H54 (cell line): Measurements from ENCODE around the gene ATP10B.
"Not testable (repeated sequence)": the region's sequence is repeated elsewhere in the genome, so short reads cannot be mapped to it uniquely, and the experiment has no call there.

Source experiments
- DNase-seq: peaks from one replicate; pipeline ENCODE4 v3.0.0; 2011; ENCODE audit warnings: low spot score, mixed read lengths; ENCODE audit not compliant: insufficient read length
- FAIRE-seq: peaks from 3 replicates; lab custom pipeline; 2011; peaks lifted over from hg19 to GRCh38; lab: Jason Lieb, UNC
- POLR2A ChIP-seq: IDR thresholded peaks from 2 replicates; pipeline ENCODE4 v1.6.1; 2011; ENCODE audit warnings: low read depth, mild to moderate bottlenecking, low read length

The ATP10B gene, protein sequence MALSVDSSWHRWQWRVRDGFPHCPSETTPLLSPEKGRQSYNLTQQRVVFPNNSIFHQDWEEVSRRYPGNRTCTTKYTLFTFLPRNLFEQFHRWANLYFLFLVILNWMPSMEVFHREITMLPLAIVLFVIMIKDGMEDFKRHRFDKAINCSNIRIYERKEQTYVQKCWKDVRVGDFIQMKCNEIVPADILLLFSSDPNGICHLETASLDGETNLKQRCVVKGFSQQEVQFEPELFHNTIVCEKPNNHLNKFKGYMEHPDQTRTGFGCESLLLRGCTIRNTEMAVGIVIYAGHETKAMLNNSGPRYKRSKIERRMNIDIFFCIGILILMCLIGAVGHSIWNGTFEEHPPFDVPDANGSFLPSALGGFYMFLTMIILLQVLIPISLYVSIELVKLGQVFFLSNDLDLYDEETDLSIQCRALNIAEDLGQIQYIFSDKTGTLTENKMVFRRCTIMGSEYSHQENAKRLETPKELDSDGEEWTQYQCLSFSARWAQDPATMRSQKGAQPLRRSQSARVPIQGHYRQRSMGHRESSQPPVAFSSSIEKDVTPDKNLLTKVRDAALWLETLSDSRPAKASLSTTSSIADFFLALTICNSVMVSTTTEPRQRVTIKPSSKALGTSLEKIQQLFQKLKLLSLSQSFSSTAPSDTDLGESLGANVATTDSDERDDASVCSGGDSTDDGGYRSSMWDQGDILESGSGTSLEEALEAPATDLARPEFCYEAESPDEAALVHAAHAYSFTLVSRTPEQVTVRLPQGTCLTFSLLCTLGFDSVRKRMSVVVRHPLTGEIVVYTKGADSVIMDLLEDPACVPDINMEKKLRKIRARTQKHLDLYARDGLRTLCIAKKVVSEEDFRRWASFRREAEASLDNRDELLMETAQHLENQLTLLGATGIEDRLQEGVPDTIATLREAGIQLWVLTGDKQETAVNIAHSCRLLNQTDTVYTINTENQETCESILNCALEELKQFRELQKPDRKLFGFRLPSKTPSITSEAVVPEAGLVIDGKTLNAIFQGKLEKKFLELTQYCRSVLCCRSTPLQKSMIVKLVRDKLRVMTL (N-terminal part only)

DNA sequence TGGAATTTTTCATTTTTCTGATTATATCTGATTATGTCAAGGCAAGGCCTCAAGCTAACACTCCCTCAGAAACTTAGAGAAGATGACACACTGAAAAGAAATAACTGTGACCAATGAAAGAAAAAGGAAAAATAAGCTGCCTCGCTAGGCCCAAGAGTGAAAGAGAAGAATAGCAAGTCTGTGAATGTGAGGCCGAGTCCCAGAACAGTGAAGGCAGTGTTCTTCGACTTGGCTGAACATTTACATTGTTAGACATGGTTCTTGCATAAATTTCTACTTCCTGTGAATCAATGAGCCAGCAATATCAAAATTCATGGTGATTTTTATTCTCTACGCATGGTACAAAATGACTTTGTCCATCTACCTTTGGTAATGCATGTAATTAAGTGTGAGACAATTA, at the start of gene ATP10B:
Gene ATP10B (minus strand): TSS at position 163 of the 400 bp plus-strand sequence. CDS start 164,137 bp downstream, outside the sequence.
- no peak for TF ChIP-seq POLR2A
- FAIRE-seq (no peak), DNase-seq (no peak)

DNA sequence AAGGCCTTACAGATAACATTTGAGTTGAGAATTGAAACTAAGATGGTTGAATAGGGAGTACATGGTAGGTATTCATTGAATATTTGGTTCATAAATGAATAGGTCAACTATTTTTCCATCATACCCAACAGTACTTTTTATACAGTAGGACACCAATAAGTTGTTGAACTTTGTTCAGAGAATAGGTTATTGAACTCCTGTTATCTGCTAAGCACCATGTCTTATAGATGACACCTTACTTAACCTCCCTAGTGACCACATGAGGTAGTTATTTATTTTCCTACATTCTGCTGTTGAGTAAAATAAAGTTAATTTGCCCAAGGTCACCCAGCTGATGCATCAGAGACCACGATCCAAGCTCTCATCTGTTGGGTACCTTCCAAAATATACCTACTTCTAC, 49.6 kb upstream of the ATP10B start:
- FAIRE-seq, result no peak
- no peak for TF ChIP-seq POLR2A
- no peak for DNase-seq

DNA sequence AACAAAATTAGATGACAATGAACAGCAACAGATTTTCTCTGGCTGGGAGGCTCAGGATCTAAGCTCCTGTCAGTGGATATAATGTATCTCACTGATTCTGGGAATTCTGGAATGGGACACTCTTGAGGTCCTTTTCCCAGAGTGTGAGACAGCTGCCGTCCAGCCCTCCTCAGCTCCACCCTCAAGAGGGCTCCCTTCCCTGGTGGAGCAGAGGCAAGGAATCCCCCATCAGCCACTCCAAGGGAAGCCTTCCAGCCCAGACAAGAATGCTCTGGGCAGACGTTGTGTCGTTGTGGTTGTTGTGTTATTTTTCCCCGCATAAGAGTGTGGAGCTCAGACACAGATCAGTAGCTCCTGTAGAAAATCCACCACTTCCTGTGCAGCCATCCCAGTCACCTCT, 47.7 kb upstream of the ATP10B start:
- TF ChIP-seq POLR2A, result no peak
- DNase-seq (no peak), FAIRE-seq (no peak)

DNA sequence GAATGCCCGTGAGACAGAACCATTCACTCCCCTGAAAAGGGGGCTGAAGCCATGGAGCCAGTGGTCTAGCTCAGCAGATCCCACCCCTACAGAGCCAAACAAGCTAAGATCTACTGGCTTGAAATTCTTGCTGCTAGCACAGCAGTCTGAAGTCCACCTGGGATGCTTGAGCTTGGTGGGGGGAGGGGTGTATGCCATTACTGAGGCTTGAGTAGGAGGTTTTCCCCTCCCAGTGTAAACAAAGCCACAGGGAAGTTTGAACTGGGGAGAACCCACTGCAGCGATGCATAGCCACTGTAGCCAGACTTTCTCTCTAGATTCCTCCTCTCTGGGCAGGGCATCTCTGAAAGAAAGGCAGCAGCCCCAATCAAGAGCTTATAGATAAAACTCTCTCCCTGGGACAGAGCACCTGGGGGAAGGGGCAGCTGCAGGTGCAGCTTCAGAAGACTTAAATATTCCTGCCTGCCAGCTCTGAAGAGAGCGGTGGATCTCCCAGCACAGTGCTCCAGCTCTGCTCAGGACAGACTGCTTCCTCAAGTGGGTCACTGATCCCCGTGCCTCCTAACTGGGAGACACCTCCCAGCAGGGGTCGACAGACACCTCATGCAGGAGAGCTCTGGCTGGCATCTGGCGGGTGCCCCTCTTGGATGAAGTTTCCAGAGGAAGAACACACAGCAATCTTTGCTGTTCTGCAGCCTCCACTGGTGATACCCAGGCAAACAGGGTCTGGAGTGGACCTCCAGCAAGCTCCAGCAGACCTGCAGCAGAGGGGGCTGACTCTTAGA, 41.4 kb upstream of the ATP10B start:
- not testable (repeated sequence) for FAIRE-seq, DNase-seq

DNA sequence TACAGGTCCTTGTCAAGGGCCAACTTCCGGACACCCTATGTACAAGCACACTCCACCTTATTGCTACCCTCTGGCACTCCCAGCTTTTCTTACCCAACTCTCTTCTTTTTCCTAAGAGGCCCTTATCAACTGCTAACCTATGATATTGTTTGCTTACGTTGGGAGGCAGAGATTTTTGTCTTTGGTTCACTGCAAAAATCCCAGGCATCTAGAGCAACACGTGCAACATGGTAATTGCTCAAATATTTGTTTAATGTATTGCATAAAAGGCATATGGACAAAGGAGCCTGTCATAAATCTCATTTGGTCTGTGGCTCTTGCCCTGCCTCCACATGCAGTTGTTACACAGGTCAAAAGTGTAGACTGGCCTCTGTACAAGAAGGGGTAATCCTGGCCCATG, 35.8 kb upstream of the ATP10B start:
- FAIRE-seq, result no peak
- DNase-seq, result no peak
- no peak for TF ChIP-seq POLR2A

DNA sequence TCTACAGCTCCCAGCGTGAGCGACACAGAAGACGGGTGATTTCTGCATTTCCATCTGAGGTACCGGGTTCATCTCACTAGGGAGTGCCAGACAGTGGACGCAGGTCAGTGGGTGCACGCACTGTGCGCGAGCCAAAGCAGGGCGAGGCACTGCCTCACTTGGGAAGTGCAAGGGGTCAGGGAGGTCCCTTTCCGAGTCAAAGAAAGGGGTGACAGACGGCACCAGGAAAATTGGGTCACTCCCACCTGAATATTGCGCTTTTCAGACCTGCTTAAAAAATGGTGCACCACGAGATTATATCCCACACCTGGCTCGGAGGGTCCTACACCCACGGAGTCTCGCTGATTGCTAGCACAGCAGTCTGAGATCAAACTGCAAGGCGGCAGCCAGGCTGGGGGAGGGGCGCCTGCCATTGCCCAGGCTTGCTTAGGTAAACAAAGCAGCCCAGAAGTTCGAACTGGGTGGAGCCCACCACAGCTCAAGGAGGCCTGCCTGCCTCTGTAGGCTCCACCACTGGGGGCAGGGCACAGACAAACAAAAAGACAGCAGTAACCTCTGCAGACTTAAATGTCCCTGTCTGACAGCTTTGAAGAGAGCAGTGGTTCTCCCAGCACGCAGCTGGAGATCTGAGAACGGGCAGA, 21.7 kb upstream of the ATP10B start:
- FAIRE-seq, DNase-seq: not testable (repeated sequence)

DNA sequence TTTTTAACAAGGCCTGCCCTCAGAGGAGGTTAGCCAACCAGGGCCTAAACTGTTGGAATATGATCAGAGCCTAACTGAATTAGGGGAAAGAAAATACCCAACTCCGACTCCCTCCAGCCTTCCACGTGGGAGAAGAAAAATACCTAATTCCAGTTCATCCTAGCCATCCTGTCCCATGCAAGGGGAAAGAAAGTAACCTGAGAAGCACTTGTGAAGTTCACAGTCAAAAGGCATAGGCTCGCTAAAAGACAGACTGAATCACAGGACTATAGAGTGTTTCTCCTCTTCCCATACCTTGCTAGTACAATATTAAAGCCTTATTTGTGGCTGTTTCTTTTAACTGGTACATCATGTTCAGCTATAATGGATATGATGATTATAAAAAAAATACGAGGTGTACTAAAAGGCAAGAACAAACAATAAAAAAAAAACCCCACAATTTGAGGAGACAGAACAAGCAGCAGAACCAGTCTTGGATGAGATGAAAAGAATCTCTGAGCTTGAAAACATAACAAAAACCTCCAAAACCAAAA, 18.0 kb upstream of the ATP10B start:
- no peak for DNase-seq
- no peak for FAIRE-seq
- TF ChIP-seq POLR2A, result no peak

DNA sequence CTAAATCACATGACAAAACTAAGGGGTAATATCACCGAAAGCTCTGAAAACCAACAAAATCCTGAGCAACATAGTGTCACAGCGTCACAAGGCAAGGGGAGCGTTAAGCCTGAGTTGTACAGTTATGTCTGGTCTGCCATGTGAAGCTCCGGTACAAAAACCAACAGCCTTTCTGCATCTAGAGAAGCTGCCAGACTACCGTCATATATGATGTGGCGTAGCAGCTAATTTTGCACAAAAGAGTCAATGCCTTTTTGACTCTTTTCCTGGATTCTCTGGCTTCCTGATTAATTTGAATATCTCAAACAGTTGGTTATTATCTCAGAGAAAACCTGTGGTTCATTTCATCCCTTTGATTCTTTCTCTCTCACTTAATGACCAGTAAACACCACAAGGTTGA, 16.0 kb upstream of the ATP10B start:
- FAIRE-seq (no peak), DNase-seq (no peak)
- no peak for TF ChIP-seq POLR2A

DNA sequence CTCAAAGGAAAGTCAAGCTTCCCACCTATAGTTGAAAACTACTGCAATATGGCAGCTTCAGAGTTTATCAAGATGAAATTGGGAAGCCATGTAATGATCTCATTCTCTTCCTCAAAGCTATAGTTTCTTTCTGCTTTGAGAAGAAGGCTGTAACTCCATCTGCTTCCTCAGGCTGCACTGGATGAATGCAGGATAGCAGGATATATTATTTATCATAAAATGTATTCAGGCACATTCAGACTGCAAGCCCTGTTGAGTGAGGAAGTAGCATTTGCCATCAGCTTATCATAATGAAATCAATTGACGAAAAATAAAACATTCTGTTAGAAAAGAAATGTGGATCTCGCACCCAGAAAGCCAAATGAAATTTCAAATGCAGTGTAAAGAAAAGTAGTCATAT, 560 bp downstream of the ATP10B start:
- no peak for TF ChIP-seq POLR2A
- DNase-seq (no peak), FAIRE-seq (no peak)

DNA sequence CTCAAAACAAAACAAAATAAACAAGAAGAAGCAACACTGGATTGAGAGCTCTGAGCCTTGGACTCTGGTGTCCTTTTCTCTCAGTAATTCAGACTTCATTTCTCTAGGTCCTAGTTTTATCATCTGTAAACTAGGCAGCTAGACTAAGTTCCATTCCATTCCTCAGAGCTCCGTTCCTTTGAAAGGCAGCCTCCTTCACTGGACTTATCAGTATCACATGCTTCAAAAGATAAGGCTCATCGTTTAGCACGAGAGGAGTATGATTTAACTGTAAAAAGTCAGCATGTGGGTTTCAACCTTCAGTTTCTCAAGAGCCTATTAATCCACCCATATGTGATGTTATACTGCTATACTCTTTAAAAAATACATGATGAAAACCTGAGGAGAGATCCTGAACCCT, 1.6 kb downstream of the ATP10B start:
- no peak for TF ChIP-seq POLR2A
- DNase-seq, result no peak
- no peak for FAIRE-seq

DNA sequence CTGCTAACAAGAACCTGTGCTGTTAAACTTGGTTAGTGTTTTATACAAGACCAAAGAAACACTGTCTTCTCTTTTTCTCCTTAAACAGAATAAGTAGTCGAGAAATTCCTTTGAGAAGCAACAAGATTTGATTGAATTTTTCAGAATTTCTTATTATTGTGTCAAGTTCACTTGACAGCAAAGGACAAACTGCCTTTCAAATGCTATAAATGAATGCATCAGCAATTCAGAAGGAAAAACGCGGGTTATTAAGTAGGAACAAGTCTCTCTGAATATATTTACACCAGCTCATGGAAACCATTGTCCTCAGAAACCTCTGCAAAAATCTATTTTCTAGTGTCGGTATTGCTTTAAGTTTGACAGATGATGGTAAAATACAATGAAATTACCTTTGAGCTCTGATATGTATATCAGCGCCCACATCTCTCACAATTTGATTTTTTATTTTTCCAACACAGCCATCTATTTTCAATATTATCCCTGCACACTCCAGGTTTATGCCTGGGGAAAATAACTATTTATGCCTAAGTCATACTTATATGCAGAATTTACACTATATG, 4.4 kb downstream of the ATP10B start:
- DNase-seq, result no peak
- no peak for FAIRE-seq
- TF ChIP-seq POLR2A, result no peak

DNA sequence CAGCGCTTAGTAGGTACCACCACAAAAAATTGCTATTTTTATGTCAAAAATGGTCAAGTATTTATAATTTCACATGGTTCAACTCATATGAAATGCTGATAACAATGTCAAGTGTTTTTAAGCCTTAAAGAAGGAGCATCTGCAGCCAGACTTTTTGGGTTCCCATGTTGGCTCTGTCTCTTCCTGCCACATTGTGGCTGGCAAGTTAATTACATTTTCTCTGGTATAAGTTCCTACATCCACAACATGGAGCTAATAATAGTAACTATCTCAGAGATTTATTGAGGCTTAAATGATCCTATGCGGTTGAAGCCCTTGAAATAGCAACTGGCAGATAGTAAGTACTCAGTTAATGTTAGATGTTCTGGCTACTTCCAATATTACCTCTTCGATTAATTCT, 5.4 kb downstream of the ATP10B start:
- DNase-seq (no peak), FAIRE-seq (no peak)
- no peak for TF ChIP-seq POLR2A

DNA sequence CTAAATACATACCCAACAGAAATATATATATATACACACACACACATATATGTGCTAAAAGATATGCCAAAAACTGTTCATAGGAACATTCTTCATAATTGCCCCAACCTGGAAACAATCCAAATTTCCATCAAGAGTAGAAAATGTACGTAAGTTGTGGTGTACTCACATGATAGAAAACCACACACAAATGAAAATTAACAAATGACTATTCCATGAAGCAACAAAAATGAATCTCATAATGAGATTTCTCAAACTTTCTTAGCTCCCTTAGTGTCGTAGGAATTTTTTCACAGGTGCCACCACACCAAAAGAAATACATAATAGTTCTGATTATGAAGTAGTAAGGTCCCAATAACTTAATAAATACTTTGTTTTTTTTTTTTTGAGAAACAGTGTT, 7.8 kb downstream of the ATP10B start:
- DNase-seq (no peak), FAIRE-seq (no peak)
- TF ChIP-seq POLR2A, result no peak
